ENCODE results near the gene C16orf92.
"Not testable (repeated sequence)": the region's sequence is repeated elsewhere in the genome, so short reads cannot be mapped to it uniquely, and the experiment has no call there.

C16orf92 gene

GRCh38 chr16:30027588-30028437, 4.8 kb downstream of the C16orf92 start:
- no peak for DNase-seq

- peak; percentile 54 for DNase-seq
These were observed 5.6 kb downstream of the C16orf92 start for GRCh38 chr16:30028438-30029076.

- no peak for DNase-seq
These were observed 7.2 kb downstream of the C16orf92 start for GRCh38 chr16:30030011-30030685.

GRCh38 chr16:30030841-30031413, 7.9 kb downstream of the C16orf92 start, which contains the start of gene TLCD3B:
TSS of gene TLCD3B (minus strand) at chr16:30031271. CDS start at chr16:30030527, 744 bp downstream.
- DNase-seq: no peak

- no peak for DNase-seq
These were observed 8.5 kb downstream of the C16orf92 start for GRCh38 chr16:30031477-30031918.

- DNase-seq: peak; percentile 36
These were observed 9.3 kb downstream of the C16orf92 start for GRCh38 chr16:30032083-30032819.

- DNase-seq: no peak
These were observed 10.3 kb downstream of the C16orf92 start for GRCh38 chr16:30033270-30033669.

GRCh38 chr16:30040221-30040620, 17.2 kb downstream of the C16orf92 start:
- no peak for DNase-seq

- not testable (repeated sequence) for DNase-seq
These were observed 17.7 kb downstream of the C16orf92 start for GRCh38 chr16:30040690-30041089.

GRCh38 chr16:30041841-30042240, 18.8 kb downstream of the C16orf92 start:
- no peak for DNase-seq

GRCh38 chr16:30046178-30046577, 23.2 kb downstream of the C16orf92 start:
- DNase-seq: no peak

GRCh38 chr16:30046588-30046987, 23.6 kb downstream of the C16orf92 start:
- DNase-seq: no peak

GRCh38 chr16:30049871-30050270, 26.9 kb downstream of the C16orf92 start:
- DNase-seq: no peak

GRCh38 chr16:30051518-30051917, 28.5 kb downstream of the C16orf92 start:
- DNase-seq: no peak

- peak; percentile 94 for DNase-seq
These were observed 29.8 kb downstream of the C16orf92 start for GRCh38 chr16:30052671-30053372.

- DNase-seq: peak; percentile 31
These were observed 30.5 kb downstream of the C16orf92 start for GRCh38 chr16:30053376-30054015.

GRCh38 chr16:30054451-30054850, 31.5 kb downstream of the C16orf92 start:
- no peak for DNase-seq

GRCh38 chr16:30054959-30055553, 32.1 kb downstream of the C16orf92 start:
- DNase-seq: no peak

- no peak for DNase-seq
These were observed 37.3 kb downstream of the C16orf92 start for GRCh38 chr16:30060346-30060745.

GRCh38 chr16:30060836-30061554, 38.0 kb downstream of the C16orf92 start:
- DNase-seq: peak; percentile 68

Measured in right hindlimb (tissue), 1 donor.